ENCODE data around the gene PTPRK.

GRCh38 chr6:128494440-128494839 is 26.0 kb downstream of the PTPRK start:
- TF ChIP-seq CTCF (IDR thresholded peaks at IDR 0.05) (no peak), ZFX (IDR thresholded peaks at IDR 0.05; ENCODE audit: borderline replicate concordance) (no peak)

Measured in 22Rv1 (cell line).